Measurements from ENCODE around the gene UGT2A1.
"Not testable (repeated sequence)": the region's sequence is repeated elsewhere in the genome, so short reads cannot be mapped to it uniquely, and the experiment has no call there.

UGT2A1 gene

GRCh38 chr4:69653147-69653546 is at the start of gene UGT2A1:
UGT2A1 (minus strand) TSS chr4:69653247; CDS start chr4:69647644, 5,603 bp downstream.
- no peak for DNase-seq

- no peak for DNase-seq
These were observed 49.2 kb upstream of the UGT2A1 start for GRCh38 chr4:69702201-69702600.

DNA sequence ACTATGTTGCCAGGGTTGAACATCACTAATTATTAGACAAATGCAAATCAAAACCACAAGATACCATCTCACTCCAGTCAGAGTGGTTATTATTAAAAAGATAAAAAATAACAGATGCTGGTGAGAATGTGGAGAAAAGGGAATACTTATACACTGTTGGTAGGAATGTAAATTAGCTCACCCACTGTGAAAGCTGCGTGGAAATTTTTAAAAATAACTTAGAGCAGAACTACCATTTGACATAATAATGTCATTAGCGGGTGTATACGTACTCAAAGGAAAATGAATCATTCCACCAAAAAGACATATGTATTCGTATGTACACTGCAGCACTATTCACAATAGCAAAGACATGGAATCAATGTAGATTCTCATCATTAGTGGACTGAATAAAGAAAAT is 48.6 kb upstream of the UGT2A1 start:
- DNase-seq, result no peak

GRCh38 chr4:69697536-69698242 is 44.6 kb upstream of the UGT2A1 start:
- no peak for DNase-seq

DNA sequence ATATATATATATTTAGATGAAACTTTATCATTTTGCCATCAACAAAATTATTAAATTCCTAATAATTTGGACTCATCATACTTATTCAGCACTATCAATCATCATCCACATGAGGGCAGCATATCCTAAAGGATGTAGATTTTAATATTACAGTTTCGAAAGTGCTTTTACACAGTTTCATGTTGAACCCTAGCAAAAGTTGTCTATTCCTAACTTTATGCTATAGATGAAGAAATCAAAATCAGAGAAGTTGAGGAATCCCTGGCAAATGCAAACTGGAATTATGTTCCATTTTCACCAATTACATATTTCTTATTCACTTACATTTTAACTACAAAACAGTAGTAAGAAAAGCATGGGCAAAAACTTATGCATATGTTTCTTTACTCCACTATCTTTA is 36.6 kb upstream of the UGT2A1 start:
- peak; percentile 68 for DNase-seq

DNA sequence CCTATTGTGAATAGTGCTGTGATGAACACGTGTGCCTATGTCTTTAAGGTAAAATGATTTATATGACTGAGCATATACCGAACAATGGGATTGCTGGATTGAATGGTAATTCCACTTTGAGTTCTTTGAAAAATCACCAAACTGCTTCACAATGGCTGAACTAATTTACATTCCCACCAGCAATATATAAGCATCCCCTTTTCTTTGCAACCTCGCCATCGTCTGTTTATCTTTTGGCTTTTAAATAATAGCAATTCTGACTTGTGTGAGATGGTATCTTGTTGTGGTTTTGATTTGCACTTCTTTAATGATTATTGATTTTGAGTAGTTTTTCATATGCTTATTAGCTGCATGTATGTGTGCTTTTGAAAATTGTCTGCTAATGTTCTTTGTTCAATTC is 31.8 kb upstream of the UGT2A1 start:
- no peak for DNase-seq

GRCh38 chr4:69668680-69669079 is 15.6 kb upstream of the UGT2A1 start:
- no peak for DNase-seq

GRCh38 chr4:69664009-69664408 is 11.0 kb upstream of the UGT2A1 start:
- DNase-seq, result not testable (repeated sequence)

DNA sequence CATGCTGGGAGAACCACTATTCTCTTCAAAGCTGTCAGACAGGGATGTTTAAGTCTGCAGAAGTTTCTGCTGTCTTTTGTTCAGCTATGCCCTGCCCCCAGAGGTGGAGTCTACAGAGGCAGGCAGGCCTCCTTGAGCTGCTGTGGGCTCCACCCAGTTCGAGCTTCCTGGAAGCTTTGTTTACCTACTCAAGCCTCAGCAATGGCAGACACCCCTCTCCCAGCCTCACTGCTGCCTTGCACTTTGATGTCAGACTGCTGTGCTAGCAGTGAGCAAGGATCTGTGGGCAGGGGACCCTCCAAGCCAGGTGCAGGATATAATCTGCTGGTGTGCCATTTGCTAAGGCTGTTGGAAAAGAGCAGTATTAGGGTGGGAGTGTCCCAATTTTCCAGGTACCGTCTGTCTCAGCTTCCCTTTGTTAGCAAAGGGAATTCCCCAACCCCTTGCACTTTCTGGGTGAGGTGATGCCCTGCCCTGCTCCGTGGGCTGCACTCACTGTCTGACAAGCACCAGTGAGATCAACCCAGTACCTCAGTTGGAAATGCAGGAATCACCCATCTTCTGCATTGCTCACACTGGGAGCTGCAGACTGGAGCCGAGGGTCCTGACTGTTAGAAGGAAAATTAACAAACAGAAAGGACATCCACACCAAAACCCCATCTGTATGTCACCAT is 8.2 kb upstream of the UGT2A1 start:
- not testable (repeated sequence) for DNase-seq

GRCh38 chr4:69658133-69658532 is 5.1 kb upstream of the UGT2A1 start:
- DNase-seq, result no peak

GRCh38 chr4:69656653-69657158 is 3.7 kb upstream of the UGT2A1 start:
- no peak for DNase-seq

DNA sequence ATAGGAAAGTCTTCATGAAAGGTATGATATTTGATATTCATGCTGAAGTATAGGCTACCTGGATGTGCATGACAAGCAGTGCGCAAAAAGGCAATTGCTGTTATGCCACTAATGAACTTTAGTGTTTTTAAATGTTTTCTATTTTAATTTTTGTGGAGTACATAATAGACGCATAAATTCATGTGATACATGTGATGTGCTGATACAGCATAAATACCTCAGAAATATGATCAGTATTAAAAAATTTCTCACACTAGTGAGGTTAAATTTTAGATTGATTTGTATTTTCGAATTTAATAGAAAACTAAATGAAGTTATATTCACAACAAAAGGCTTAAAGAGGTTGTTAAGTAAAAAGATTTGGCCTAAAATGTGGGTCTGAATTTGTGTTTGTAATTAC is 2.2 kb downstream of the UGT2A1 start:
- DNase-seq, result no peak

GRCh38 chr4:69649629-69650028 is 3.4 kb downstream of the UGT2A1 start:
- DNase-seq, result no peak

- DNase-seq, result no peak
These were observed 3.8 kb downstream of the UGT2A1 start for GRCh38 chr4:69649207-69649606.

DNA sequence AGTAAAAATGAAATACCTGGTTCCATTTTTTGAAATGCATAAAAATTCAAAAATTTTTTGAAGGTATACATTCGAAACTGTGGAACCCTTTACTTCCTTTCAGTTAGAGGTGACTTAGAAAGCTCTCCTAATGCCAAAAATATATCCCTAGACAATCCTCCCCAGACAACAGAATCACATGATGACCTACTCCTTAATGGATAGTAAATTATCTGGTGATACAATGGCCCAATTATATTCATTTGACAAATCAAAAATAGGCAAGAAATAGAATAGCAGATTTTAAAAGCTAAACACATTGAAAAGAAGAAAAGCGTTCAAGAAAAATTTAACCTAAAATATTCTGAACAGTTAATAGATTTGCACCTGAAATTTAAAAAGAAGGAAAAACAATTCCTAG is 10.1 kb downstream of the UGT2A1 start:
- no peak for DNase-seq

- DNase-seq, result no peak
These were observed 12.8 kb downstream of the UGT2A1 start for GRCh38 chr4:69640289-69640688.

- no peak for DNase-seq
These were observed 13.5 kb downstream of the UGT2A1 start, which contains the start of gene UGT2A2 for GRCh38 chr4:69639542-69639941. UGT2A2 (minus strand) TSS chr4:69639642; CDS start chr4:69639640, 2 bp downstream.

GRCh38 chr4:69617083-69617694 is 35.9 kb downstream of the UGT2A1 start:
- DNase-seq, result peak; percentile 86

- no peak for DNase-seq
These were observed 42.6 kb downstream of the UGT2A1 start for GRCh38 chr4:69610484-69610883.

- DNase-seq, result no peak
These were observed 52.0 kb downstream of the UGT2A1 start for GRCh38 chr4:69601065-69601464.

- DNase-seq, result no peak
These were observed 53.0 kb downstream of the UGT2A1 start for GRCh38 chr4:69600013-69600412.

DNA sequence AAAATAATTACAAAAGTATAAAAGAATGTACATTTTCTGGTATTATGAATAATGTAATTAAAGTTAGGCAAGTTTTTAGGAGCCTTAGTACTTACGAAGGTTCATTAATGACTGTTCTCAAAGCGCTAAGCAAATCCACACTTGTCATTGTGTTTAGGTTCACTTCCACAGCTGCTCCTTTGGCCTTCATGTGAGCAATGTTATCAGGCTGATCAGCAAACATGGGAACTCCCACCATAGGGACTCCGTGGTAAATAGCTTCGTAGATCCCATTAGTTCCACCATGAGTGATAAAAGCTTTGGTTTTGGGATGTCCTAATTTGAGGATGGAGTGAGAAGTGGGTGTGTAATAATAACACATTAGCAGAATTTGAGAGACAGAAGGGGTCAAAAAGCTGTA is 58.7 kb downstream of the UGT2A1 start:
- DNase-seq, result no peak

- no peak for DNase-seq
These were observed 61.7 kb downstream of the UGT2A1 start for GRCh38 chr4:69591364-69591763.

- no peak for DNase-seq
These were observed 63.2 kb downstream of the UGT2A1 start for GRCh38 chr4:69589884-69590283.
